ENCODE data around the gene HES1.

GRCh38 chr3:194139814-194140391, 4.0 kb downstream of the HES1 start:
- no peak for TF ChIP-seq CTCF (IDR thresholded peaks at IDR 0.05)
- TF ChIP-seq EZH2 (IDR thresholded peaks at IDR 0.05) = no peak
- TF ChIP-seq EZH2phosphoT487 (IDR thresholded peaks at IDR 0.05) = no peak

All from neural progenitor cell (in vitro differentiated cells).